Measurements from ENCODE around the gene RAB1A. TPM values are rescaled to one million over a fixed set of nuclear protein-coding genes. Genes with fewer than 3 reads are reported as not detected.
"Not testable (repeated sequence)": the region's sequence is repeated elsewhere in the genome, so short reads cannot be mapped to it uniquely, and the experiment has no call there.

Gene RAB1A
- 100 to 1,000 TPM; 103 to 136 TPM for total RNA-seq

DNA sequence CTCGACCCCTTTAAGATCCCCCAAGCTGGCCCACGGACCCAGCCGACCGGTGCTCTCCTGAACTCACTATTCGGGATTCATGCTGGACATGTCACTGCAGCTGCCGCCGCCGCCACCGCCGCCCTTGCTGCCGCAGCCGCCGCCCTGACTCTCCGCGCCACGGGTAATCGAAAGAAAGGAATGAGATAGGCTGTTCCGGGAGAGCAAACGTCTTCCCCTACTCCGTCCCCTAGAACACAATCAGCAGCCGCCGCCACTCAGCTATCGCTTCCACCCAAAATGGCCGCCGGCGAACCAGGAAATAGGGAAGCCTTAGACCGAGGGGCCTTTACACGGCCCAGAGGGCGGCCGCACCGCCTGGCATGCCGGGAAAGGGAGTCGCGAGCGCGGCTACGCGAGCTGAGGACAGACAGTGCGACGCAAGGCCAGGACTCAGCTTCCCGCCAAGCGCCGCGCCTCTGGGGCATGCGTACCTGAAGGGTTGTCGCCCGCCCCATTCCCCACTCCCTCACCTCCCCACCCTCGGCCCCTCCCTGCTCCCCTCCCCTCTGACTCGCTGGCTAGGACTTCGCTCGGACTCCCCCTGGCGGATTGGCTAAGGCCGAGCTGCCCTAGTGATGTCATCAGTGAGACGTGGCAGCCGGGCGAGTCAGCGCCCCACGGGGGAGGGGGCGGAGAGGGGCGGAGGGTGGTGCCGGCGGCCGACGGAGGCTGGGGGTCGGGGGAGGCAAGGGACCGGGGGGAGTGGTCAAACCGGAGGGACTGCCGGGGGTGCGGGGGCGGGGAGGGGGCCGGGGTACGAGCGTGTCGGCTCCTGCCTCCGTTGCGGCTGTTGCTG, at the start of gene RAB1A:
TSS of gene RAB1A (minus strand) at position 281 of the 838 bp plus-strand sequence. CDS start at position 90, 191 bp downstream.
- DNase-seq (ENCODE audit: low spot score), result peak; percentile 99
- peak; percentile 96 for ATAC-seq
- Mint-ChIP-seq H3K27me3 (no peaks in the 10 kb centered on the region), H3K27ac (peak within 1 kb of the TSS; percentile 93 to 96), H3K36me3 (peaks cover 13% of the 10 kb centered on the region), H3K4me3 (peak within 1 kb of the TSS; percentile 96), H3K4me1 (ENCODE audit: low read depth in 2 of 2) (peaks cover 29 to 39% of the 10 kb centered on the region in 2 donors), H3K9me3 (no peaks in the 10 kb centered on the region)

GRCh38 chr2:65177751-65178442, 48.0 kb upstream of the RAB1A start:
- no peak for DNase-seq (ENCODE audit: low spot score)
- Mint-ChIP-seq H3K27ac (no peak overlapping the region), H3K36me3 (no peaks in the 10 kb centered on the region), H3K4me1 (ENCODE audit: low read depth in 2 of 2) (no peaks in the 10 kb centered on the region), H3K4me3 (no peak overlapping the region), H3K9me3 (no peaks in the 10 kb centered on the region), H3K27me3 (peaks cover 0 to 9% of the 10 kb centered on the region in 2 donors)
- peak in 1 of 2 donors; percentile 59 for ATAC-seq

GRCh38 chr2:65175894-65176530, 46.1 kb upstream of the RAB1A start:
- ATAC-seq (peak in 1 of 2 donors; percentile 36), DNase-seq (ENCODE audit: low spot score) (no peak)
- Mint-ChIP-seq H3K27ac (no peak overlapping the region), H3K4me3 (no peak overlapping the region), H3K27me3 (peaks cover 0 to 5% of the 10 kb centered on the region in 2 donors), H3K36me3 (no peaks in the 10 kb centered on the region), H3K4me1 (ENCODE audit: low read depth in 2 of 2) (no peaks in the 10 kb centered on the region), H3K9me3 (no peaks in the 10 kb centered on the region)

- not testable (repeated sequence) for H3K27ac Mint-ChIP-seq; H3K27me3 Mint-ChIP-seq; H3K4me1 Mint-ChIP-seq (ENCODE audit: low read depth in 2 of 2); H3K36me3 Mint-ChIP-seq; H3K9me3 Mint-ChIP-seq; ATAC-seq; H3K4me3 Mint-ChIP-seq; DNase-seq (ENCODE audit: low spot score)
Observed at GRCh38 chr2:65174031-65174430, 44.1 kb upstream of the RAB1A start.

GRCh38 chr2:65172994-65173790, 43.3 kb upstream of the RAB1A start:
- H3K36me3 Mint-ChIP-seq, result no peaks in the 10 kb centered on the region
- no peak overlapping the region for H3K4me3 Mint-ChIP-seq
- peaks cover 0 to under 1% of the 10 kb centered on the region in 2 donors for H3K27me3 Mint-ChIP-seq
- H3K4me1 Mint-ChIP-seq (ENCODE audit: low read depth in 2 of 2), result no peaks in the 10 kb centered on the region
- H3K27ac Mint-ChIP-seq, result no peak overlapping the region
- H3K9me3 Mint-ChIP-seq, result no peaks in the 10 kb centered on the region
- ATAC-seq (no peak), DNase-seq (ENCODE audit: low spot score) (no peak)

DNA sequence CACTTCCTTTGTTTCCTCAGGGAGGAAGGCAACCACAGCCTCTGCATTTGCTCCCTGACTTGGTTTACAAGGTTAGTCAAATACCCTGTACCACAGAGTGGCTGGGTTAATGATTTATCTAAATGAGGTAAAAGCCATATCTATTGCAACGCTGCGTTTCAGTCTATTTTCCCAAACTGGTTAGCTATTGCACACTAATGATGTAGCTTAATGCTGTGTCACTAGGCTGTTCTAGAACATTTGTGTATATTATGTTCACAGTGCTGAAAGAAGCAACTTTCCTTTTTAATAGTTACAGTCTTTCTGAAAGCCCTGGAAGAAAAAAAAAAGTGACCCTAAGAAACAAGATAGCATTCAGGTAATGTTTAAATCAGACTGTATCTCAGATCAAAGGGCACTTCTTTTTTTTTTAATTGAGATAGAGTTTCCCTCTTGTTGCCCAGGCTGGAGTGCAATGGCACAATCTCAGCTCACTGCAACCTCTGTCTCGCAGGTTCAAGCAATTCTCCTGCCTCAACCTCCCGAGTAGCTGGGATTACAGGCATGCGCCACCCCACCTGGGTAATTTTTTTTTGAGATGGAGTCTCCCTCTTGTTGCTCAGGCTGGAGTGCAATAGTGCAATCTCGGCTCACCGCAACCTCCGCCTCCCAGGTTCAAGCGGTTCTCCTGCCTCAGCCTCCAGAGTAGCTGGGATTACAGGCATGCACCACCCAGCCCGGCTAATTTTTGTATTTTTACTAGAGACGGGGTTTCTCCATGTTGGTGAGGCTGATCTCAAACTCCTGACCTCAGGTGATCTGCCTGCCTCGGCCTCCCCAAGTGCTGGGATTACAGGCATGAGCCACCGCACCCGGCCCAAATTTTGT, 40.9 kb upstream of the RAB1A start:
- H3K9me3 Mint-ChIP-seq; ATAC-seq; H3K36me3 Mint-ChIP-seq; DNase-seq (ENCODE audit: low spot score); H3K27me3 Mint-ChIP-seq; H3K27ac Mint-ChIP-seq; H3K4me1 Mint-ChIP-seq (ENCODE audit: low read depth in 2 of 2); H3K4me3 Mint-ChIP-seq: not testable (repeated sequence)

GRCh38 chr2:65169760-65170136, 39.8 kb upstream of the RAB1A start:
- DNase-seq (ENCODE audit: low spot score) (no peak), ATAC-seq (no peak)
- Mint-ChIP-seq H3K9me3 (no peaks in the 10 kb centered on the region), H3K4me1 (ENCODE audit: low read depth in 2 of 2) (no peaks in the 10 kb centered on the region), H3K36me3 (no peaks in the 10 kb centered on the region), H3K4me3 (no peak overlapping the region), H3K27me3 (no peaks in the 10 kb centered on the region), H3K27ac (no peak overlapping the region)

DNA sequence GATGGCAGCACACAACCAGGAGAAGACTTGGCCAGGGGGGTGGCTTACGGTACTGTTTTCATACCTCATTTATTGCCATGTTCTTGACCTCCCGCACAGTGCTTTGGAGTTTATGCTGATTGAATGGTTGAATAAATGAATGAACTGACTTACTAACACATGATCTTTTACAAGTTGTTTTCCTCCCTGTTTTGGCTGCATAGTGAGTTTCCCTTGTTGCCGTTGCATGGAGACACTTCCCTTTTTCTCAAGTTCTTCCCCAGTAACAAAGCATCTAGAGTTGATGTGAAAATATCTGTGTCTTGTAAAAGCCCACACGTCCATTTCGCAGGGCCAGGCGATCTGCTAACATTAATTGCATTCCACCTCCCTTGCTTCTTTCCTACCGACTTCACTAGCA, 35.7 kb upstream of the RAB1A start:
- ATAC-seq (no peak), DNase-seq (ENCODE audit: low spot score) (no peak)
- Mint-ChIP-seq H3K4me3 (no peak overlapping the region), H3K9me3 (no peaks in the 10 kb centered on the region), H3K27me3 (no peaks in the 10 kb centered on the region), H3K4me1 (ENCODE audit: low read depth in 2 of 2) (peaks cover 0 to 3% of the 10 kb centered on the region in 2 donors), H3K27ac (no peak overlapping the region), H3K36me3 (no peaks in the 10 kb centered on the region)

DNA sequence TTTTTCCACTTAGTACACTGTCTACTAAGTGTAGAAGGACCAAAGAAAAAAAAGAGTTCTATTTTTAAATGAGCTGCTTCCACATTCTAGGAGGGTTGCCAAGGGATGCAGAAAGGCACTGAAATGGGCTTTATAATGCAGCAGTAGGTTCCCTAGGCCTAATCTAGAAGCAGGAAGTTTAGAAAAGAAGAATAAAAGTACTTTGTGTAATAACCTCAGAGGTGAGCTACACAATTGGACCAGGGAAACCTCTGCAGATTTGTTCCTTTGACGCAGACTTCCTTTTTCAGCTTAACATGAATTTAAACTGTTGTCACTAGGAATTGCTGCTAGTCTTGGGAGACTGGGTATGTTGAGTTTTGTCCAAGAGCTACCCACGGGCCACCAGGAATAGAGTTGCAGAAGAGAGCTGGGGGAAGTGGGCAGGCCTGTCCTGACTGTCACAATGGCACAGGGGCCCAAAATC, 34.6 kb upstream of the RAB1A start:
- H3K4me3 Mint-ChIP-seq, result no peak overlapping the region
- H3K27me3 Mint-ChIP-seq, result no peaks in the 10 kb centered on the region
- H3K27ac Mint-ChIP-seq, result no peak overlapping the region
- no peaks in the 10 kb centered on the region for H3K9me3 Mint-ChIP-seq
- H3K4me1 Mint-ChIP-seq (ENCODE audit: low read depth in 2 of 2), result peaks cover 6 to 7% of the 10 kb centered on the region in 2 donors
- DNase-seq (ENCODE audit: low spot score), result no peak
- no peaks in the 10 kb centered on the region for H3K36me3 Mint-ChIP-seq
- ATAC-seq, result no peak

GRCh38 chr2:65161551-65162100, 31.7 kb upstream of the RAB1A start:
- Mint-ChIP-seq H3K4me1 (ENCODE audit: low read depth in 2 of 2) (peaks cover 6 to 7% of the 10 kb centered on the region in 2 donors), H3K4me3 (no peak overlapping the region), H3K36me3 (no peaks in the 10 kb centered on the region), H3K27me3 (peaks cover 0 to 2% of the 10 kb centered on the region in 2 donors), H3K9me3 (no peaks in the 10 kb centered on the region), H3K27ac (no peak overlapping the region)
- DNase-seq (ENCODE audit: low spot score), result no peak
- no peak for ATAC-seq

DNA sequence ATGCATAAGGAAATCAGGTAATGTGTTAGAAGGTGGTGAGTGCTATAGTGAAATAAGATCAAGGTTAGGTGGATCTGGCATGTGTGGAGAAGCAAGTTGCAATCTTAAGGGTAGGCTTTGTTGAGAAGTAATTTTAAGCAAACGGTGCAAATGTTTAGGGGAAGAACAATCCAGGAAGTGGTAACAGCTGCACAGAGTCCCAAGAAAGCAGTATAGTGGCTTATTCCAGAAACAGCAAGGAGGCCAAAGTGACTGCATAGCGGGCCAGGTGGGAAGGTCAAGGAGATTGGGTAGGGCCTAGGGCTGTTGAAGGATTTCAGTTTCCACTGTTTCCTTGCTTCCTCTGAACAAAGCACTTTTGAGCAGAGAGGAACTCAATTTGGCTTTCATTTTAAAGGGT, 30.0 kb upstream of the RAB1A start:
- peaks cover 0 to 2% of the 10 kb centered on the region in 2 donors for H3K27me3 Mint-ChIP-seq
- H3K9me3 Mint-ChIP-seq, result no peaks in the 10 kb centered on the region
- H3K4me3 Mint-ChIP-seq, result peak overlapping the region; percentile 2
- DNase-seq (ENCODE audit: low spot score), result no peak
- no peak for ATAC-seq
- H3K4me1 Mint-ChIP-seq (ENCODE audit: low read depth in 2 of 2), result peaks cover 6 to 7% of the 10 kb centered on the region in 2 donors
- H3K36me3 Mint-ChIP-seq, result no peaks in the 10 kb centered on the region
- no peak overlapping the region for H3K27ac Mint-ChIP-seq

DNA sequence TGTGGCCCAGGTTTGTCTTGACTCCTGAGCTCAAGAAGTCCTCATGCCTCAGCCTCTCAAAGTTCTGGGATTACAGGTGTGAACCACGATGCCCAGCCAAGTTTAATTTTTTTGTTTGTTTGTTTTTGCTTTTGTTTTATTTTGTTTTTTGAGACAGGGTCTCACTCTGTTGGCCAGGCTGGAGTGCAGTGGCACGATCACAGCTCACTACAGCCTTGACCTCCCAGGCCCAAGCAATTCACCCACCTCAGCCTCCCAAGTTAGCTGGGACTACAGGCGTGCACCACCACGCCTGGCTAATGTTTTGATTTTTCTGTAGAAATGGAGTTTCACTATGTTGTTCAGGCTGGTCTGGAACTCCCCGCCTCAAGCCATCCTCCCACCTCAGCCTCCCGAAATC, 29.4 kb upstream of the RAB1A start:
- no peak for ATAC-seq
- no peak for DNase-seq (ENCODE audit: low spot score)
- H3K4me3 Mint-ChIP-seq, result no peak overlapping the region
- no peaks in the 10 kb centered on the region for H3K36me3 Mint-ChIP-seq
- H3K9me3 Mint-ChIP-seq, result no peaks in the 10 kb centered on the region
- peaks cover 6 to 7% of the 10 kb centered on the region in 2 donors for H3K4me1 Mint-ChIP-seq (ENCODE audit: low read depth in 2 of 2)
- H3K27me3 Mint-ChIP-seq, result peaks cover 0 to 2% of the 10 kb centered on the region in 2 donors
- no peak overlapping the region for H3K27ac Mint-ChIP-seq

All from natural killer cell treated with Interleukin-12 subunit alpha and Interleukin-12 subunit beta and Interleukin-15 and Interleukin-18, amount 100 ng/mL, for 72 hours (primary cell).